OCI-M2 (cell line): ENCODE results near the gene ZMYM5.
"Not testable (repeated sequence)": the region's sequence is repeated elsewhere in the genome, so short reads cannot be mapped to it uniquely, and the experiment has no call there.

ENCODE experiments used
- DNase-seq: peaks from one replicate; lab custom pipeline; 2025; ENCODE audit not compliant: unreplicated experiment; lab: John Stamatoyannopoulos, UW

The ZMYM5 gene

GRCh38 chr13:19822673-19823072, 40.8 kb downstream of the ZMYM5 start:
- no peak for DNase-seq

- no peak for DNase-seq
These were observed 45.1 kb downstream of the ZMYM5 start for GRCh38 chr13:19818223-19818842.

- no peak for DNase-seq
These were observed 45.8 kb downstream of the ZMYM5 start for GRCh38 chr13:19817510-19818158.

GRCh38 chr13:19817106-19817505, 46.3 kb downstream of the ZMYM5 start:
- no peak for DNase-seq

GRCh38 chr13:19815842-19816241, 47.6 kb downstream of the ZMYM5 start:
- not testable (repeated sequence) for DNase-seq

GRCh38 chr13:19810996-19811881, 52.2 kb downstream of the ZMYM5 start:
- DNase-seq = no peak

- no peak for DNase-seq
These were observed 53.3 kb downstream of the ZMYM5 start for GRCh38 chr13:19810151-19810550.

GRCh38 chr13:19805765-19806164, 57.7 kb downstream of the ZMYM5 start:
- no peak for DNase-seq

GRCh38 chr13:19795956-19796355, 67.5 kb downstream of the ZMYM5 start:
- DNase-seq = no peak

GRCh38 chr13:19794631-19795030, 68.8 kb downstream of the ZMYM5 start:
- no peak for DNase-seq

- DNase-seq = no peak
These were observed 71.4 kb downstream of the ZMYM5 start for GRCh38 chr13:19791953-19792537.

- DNase-seq = peak; percentile 50
These were observed 80.4 kb downstream of the ZMYM5 start, which contains the start of gene PSPC1 for GRCh38 chr13:19782727-19783682. Gene PSPC1, minus strand, starts transcription at chr13:19782945. Its CDS starts 188 bp downstream, at chr13:19782757.

- no peak for DNase-seq
These were observed 81.3 kb downstream of the ZMYM5 start for GRCh38 chr13:19782049-19782726.

GRCh38 chr13:19781526-19781925, 81.9 kb downstream of the ZMYM5 start:
- DNase-seq = no peak

GRCh38 chr13:19780753-19781418, 82.6 kb downstream of the ZMYM5 start:
- DNase-seq = not testable (repeated sequence)
